ENCODE results near the gene GRAP2.

Gene GRAP2

GRCh38 chr22:39893526-39893925 lies 7.4 kb upstream of the GRAP2 start, which contains the start of gene ENTHD1:
ENTHD1 (minus strand) TSS chr22:39893760; CDS start chr22:39887748, 6,012 bp downstream.
- H4K5ac ChIP-seq (ENCODE audit: low read length) = no peak within 1 kb of the TSS

GRCh38 chr22:39894554-39895092 lies 6.3 kb upstream of the GRAP2 start:
- no peaks in the 10 kb centered on the region for H3K4me1 ChIP-seq (ENCODE audit: control insufficient read depth, low read depth, low read length)
- H3K79me2 ChIP-seq (ENCODE audit: control insufficient read depth, insufficient read depth, low read length) = no peaks in the 10 kb centered on the region
- WGBS (ENCODE audit: extremely low coverage, insufficient coverage, low lambda C conversion rate) = no CpG with 5 or more reads among the region's 7 CpGs
- H3K27ac ChIP-seq (ENCODE audit: low read depth, low read length) = no peak overlapping the region
- H3K4ac ChIP-seq (ENCODE audit: low read depth, low read length) = no peak overlapping the region
- no peak overlapping the region for H4K8ac ChIP-seq (ENCODE audit: low read depth, low read length)
- no peak overlapping the region for H3K9ac ChIP-seq (ENCODE audit: low read length)
- H2AK5ac ChIP-seq (ENCODE audit: low read length) = no peak overlapping the region
- no peaks in the 10 kb centered on the region for H3K79me1 ChIP-seq (ENCODE audit: low read length)
- H3K4me2 ChIP-seq (ENCODE audit: low read length) = no peak overlapping the region
- H2BK5ac ChIP-seq (ENCODE audit: low read length) = no peak overlapping the region
- no peak for DNase-seq
- H3K36me3 ChIP-seq (ENCODE audit: control insufficient read depth, insufficient read depth, low read length) = no peaks in the 10 kb centered on the region
- H3K27me3 ChIP-seq (ENCODE audit: insufficient read depth, low read length, poor library complexity) = no peaks in the 10 kb centered on the region
- no peak overlapping the region for H2BK120ac ChIP-seq (ENCODE audit: low read depth, low read length)
- H3K23ac ChIP-seq (ENCODE audit: low read length) = no peak overlapping the region
- no peak overlapping the region for H3K4me3 ChIP-seq (ENCODE audit: low read length)
- H2BK15ac ChIP-seq (replicated peaks; ENCODE audit: low read depth) = no peak overlapping the region
- no peak overlapping the region for H4K5ac ChIP-seq (ENCODE audit: low read length)
- no peak overlapping the region for H3K56ac ChIP-seq (ENCODE audit: low read length)
- H3K18ac ChIP-seq (ENCODE audit: low read length) = no peak overlapping the region

More at GRCh38 chr22:39893526-39893925, 7.4 kb upstream of the GRAP2 start, which contains the start of gene ENTHD1:
- no peak within 1 kb of the TSS for H3K9ac ChIP-seq (ENCODE audit: low read length)
- H3K27me3 ChIP-seq (ENCODE audit: insufficient read depth, low read length, poor library complexity) = no peaks in the 10 kb centered on the region
- H3K36me3 ChIP-seq (ENCODE audit: control insufficient read depth, insufficient read depth, low read length) = no peaks in the 10 kb centered on the region
- no peak within 1 kb of the TSS for H2BK15ac ChIP-seq (replicated peaks; ENCODE audit: low read depth)
- no peak for DNase-seq
- H2BK120ac ChIP-seq (ENCODE audit: low read depth, low read length) = no peak within 1 kb of the TSS
- WGBS (ENCODE audit: extremely low coverage, insufficient coverage, low lambda C conversion rate) = no CpG with 5 or more reads among the region's 20 CpGs
- no peak within 1 kb of the TSS for H2BK5ac ChIP-seq (ENCODE audit: low read length)
- no peaks in the 10 kb centered on the region for H3K79me2 ChIP-seq (ENCODE audit: control insufficient read depth, insufficient read depth, low read length)
- no peaks in the 10 kb centered on the region for H3K79me1 ChIP-seq (ENCODE audit: low read length)
- no peak within 1 kb of the TSS for H3K4me3 ChIP-seq (ENCODE audit: low read length)
- no peak within 1 kb of the TSS for H3K4me2 ChIP-seq (ENCODE audit: low read length)
- H3K56ac ChIP-seq (ENCODE audit: low read length) = no peak within 1 kb of the TSS
- H3K27ac ChIP-seq (ENCODE audit: low read depth, low read length) = no peak within 1 kb of the TSS
- H2AK5ac ChIP-seq (ENCODE audit: low read length) = no peak within 1 kb of the TSS
- no peaks in the 10 kb centered on the region for H3K4me1 ChIP-seq (ENCODE audit: control insufficient read depth, low read depth, low read length)
- no peak within 1 kb of the TSS for H4K8ac ChIP-seq (ENCODE audit: low read depth, low read length)
- no peak within 1 kb of the TSS for H3K18ac ChIP-seq (ENCODE audit: low read length)
- H3K23ac ChIP-seq (ENCODE audit: low read length) = no peak within 1 kb of the TSS
- no peak within 1 kb of the TSS for H3K4ac ChIP-seq (ENCODE audit: low read depth, low read length)

GRCh38 chr22:39895682-39896081 lies 5.2 kb upstream of the GRAP2 start:
- H2BK15ac ChIP-seq (replicated peaks; ENCODE audit: low read depth) = no peak overlapping the region
- no peak for DNase-seq
- no peak overlapping the region for H3K4ac ChIP-seq (ENCODE audit: low read depth, low read length)
- no peak overlapping the region for H3K9ac ChIP-seq (ENCODE audit: low read length)
- H3K4me3 ChIP-seq (ENCODE audit: low read length) = no peak overlapping the region
- H4K5ac ChIP-seq (ENCODE audit: low read length) = no peak overlapping the region
- no peak overlapping the region for H2BK5ac ChIP-seq (ENCODE audit: low read length)
- no peaks in the 10 kb centered on the region for H3K27me3 ChIP-seq (ENCODE audit: insufficient read depth, low read length, poor library complexity)
- H4K8ac ChIP-seq (ENCODE audit: low read depth, low read length) = no peak overlapping the region
- no peak overlapping the region for H2AK5ac ChIP-seq (ENCODE audit: low read length)
- no peaks in the 10 kb centered on the region for H3K79me2 ChIP-seq (ENCODE audit: control insufficient read depth, insufficient read depth, low read length)
- no peak overlapping the region for H3K56ac ChIP-seq (ENCODE audit: low read length)
- no peaks in the 10 kb centered on the region for H3K79me1 ChIP-seq (ENCODE audit: low read length)
- no peaks in the 10 kb centered on the region for H3K4me1 ChIP-seq (ENCODE audit: control insufficient read depth, low read depth, low read length)
- H3K27ac ChIP-seq (ENCODE audit: low read depth, low read length) = no peak overlapping the region
- H3K18ac ChIP-seq (ENCODE audit: low read length) = no peak overlapping the region
- no peaks in the 10 kb centered on the region for H3K36me3 ChIP-seq (ENCODE audit: control insufficient read depth, insufficient read depth, low read length)
- H3K4me2 ChIP-seq (ENCODE audit: low read length) = no peak overlapping the region
- WGBS (ENCODE audit: extremely low coverage, insufficient coverage, low lambda C conversion rate) = no CpG with 5 or more reads among the region's 1 CpG
- H2BK120ac ChIP-seq (ENCODE audit: low read depth, low read length) = no peak overlapping the region
- H3K23ac ChIP-seq (ENCODE audit: low read length) = no peak overlapping the region

GRCh38 chr22:39896313-39896996 lies 4.4 kb upstream of the GRAP2 start:
- DNase-seq = no peak

GRCh38 chr22:39897841-39898240 lies 3.0 kb upstream of the GRAP2 start:
- no peak overlapping the region for H2AK5ac ChIP-seq (ENCODE audit: low read length)
- no peaks in the 10 kb centered on the region for H3K79me1 ChIP-seq (ENCODE audit: low read length)
- no peak overlapping the region for H2BK120ac ChIP-seq (ENCODE audit: low read depth, low read length)
- H3K27ac ChIP-seq (ENCODE audit: low read depth, low read length) = no peak overlapping the region
- no peak overlapping the region for H3K56ac ChIP-seq (ENCODE audit: low read length)
- no peak overlapping the region for H3K4ac ChIP-seq (ENCODE audit: low read depth, low read length)
- no peak overlapping the region for H2BK5ac ChIP-seq (ENCODE audit: low read length)
- no peak overlapping the region for H4K8ac ChIP-seq (ENCODE audit: low read depth, low read length)
- H3K4me1 ChIP-seq (ENCODE audit: control insufficient read depth, low read depth, low read length) = no peaks in the 10 kb centered on the region
- H3K18ac ChIP-seq (ENCODE audit: low read length) = no peak overlapping the region
- H3K79me2 ChIP-seq (ENCODE audit: control insufficient read depth, insufficient read depth, low read length) = no peaks in the 10 kb centered on the region
- no peaks in the 10 kb centered on the region for H3K27me3 ChIP-seq (ENCODE audit: insufficient read depth, low read length, poor library complexity)
- no peaks in the 10 kb centered on the region for H3K36me3 ChIP-seq (ENCODE audit: control insufficient read depth, insufficient read depth, low read length)
- no peak overlapping the region for H3K9ac ChIP-seq (ENCODE audit: low read length)
- H4K5ac ChIP-seq (ENCODE audit: low read length) = no peak overlapping the region
- no peak overlapping the region for H3K4me2 ChIP-seq (ENCODE audit: low read length)
- no peak overlapping the region for H3K23ac ChIP-seq (ENCODE audit: low read length)
- no CpG with 5 or more reads among the region's 3 CpGs for WGBS (ENCODE audit: extremely low coverage, insufficient coverage, low lambda C conversion rate)
- no peak for DNase-seq
- H2BK15ac ChIP-seq (replicated peaks; ENCODE audit: low read depth) = no peak overlapping the region
- no peak overlapping the region for H3K4me3 ChIP-seq (ENCODE audit: low read length)

More at GRCh38 chr22:39896313-39896996, 4.4 kb upstream of the GRAP2 start:
- no peak overlapping the region for H3K18ac ChIP-seq (ENCODE audit: low read length)
- H3K4me1 ChIP-seq (ENCODE audit: control insufficient read depth, low read depth, low read length) = no peaks in the 10 kb centered on the region
- H3K79me1 ChIP-seq (ENCODE audit: low read length) = no peaks in the 10 kb centered on the region
- no peak overlapping the region for H3K4me2 ChIP-seq (ENCODE audit: low read length)
- H3K79me2 ChIP-seq (ENCODE audit: control insufficient read depth, insufficient read depth, low read length) = no peaks in the 10 kb centered on the region
- H4K8ac ChIP-seq (ENCODE audit: low read depth, low read length) = no peak overlapping the region
- no CpG with 5 or more reads among the region's 6 CpGs for WGBS (ENCODE audit: extremely low coverage, insufficient coverage, low lambda C conversion rate)
- H3K9ac ChIP-seq (ENCODE audit: low read length) = no peak overlapping the region
- no peak overlapping the region for H3K4ac ChIP-seq (ENCODE audit: low read depth, low read length)
- H3K27me3 ChIP-seq (ENCODE audit: insufficient read depth, low read length, poor library complexity) = no peaks in the 10 kb centered on the region
- H3K23ac ChIP-seq (ENCODE audit: low read length) = no peak overlapping the region
- H3K4me3 ChIP-seq (ENCODE audit: low read length) = no peak overlapping the region
- H2AK5ac ChIP-seq (ENCODE audit: low read length) = no peak overlapping the region
- no peak overlapping the region for H3K27ac ChIP-seq (ENCODE audit: low read depth, low read length)
- no peak overlapping the region for H2BK5ac ChIP-seq (ENCODE audit: low read length)
- no peaks in the 10 kb centered on the region for H3K36me3 ChIP-seq (ENCODE audit: control insufficient read depth, insufficient read depth, low read length)
- H4K5ac ChIP-seq (ENCODE audit: low read length) = no peak overlapping the region
- H3K56ac ChIP-seq (ENCODE audit: low read length) = no peak overlapping the region
- H2BK15ac ChIP-seq (replicated peaks; ENCODE audit: low read depth) = no peak overlapping the region
- H2BK120ac ChIP-seq (ENCODE audit: low read depth, low read length) = no peak overlapping the region
